ENCODE measurements around the gene SAMD15. TPM values are rescaled to one million over a fixed set of nuclear protein-coding genes. Genes with fewer than 3 reads are reported as not detected.

SAMD15 gene
- total RNA-seq, 1 experiment from 2014 or later, result 2.0 TPM

Other genes with a start within 250 kb of the SAMD15 start
- gene ZDHHC22, start 235.6 kb upstream of the SAMD15 start, total RNA-seq (2014; rRNA removed; shearing (Covaris generic)), result not detected in 2 replicates
- not detected in 2 replicates for gene TMEM63C, start 195.6 kb upstream of the SAMD15 start, total RNA-seq (2014; rRNA removed; shearing (Covaris generic))
- not detected in 2 replicates for gene NGB, start 106.2 kb upstream of the SAMD15 start, total RNA-seq (2014; rRNA removed; shearing (Covaris generic))
- gene POMT2, start 56.5 kb upstream of the SAMD15 start, total RNA-seq (2014; rRNA removed; shearing (Covaris generic)), result 17.5 and 19.8 TPM in 2 replicates
- gene GSTZ1, start 56.3 kb upstream of the SAMD15 start, total RNA-seq (2014; rRNA removed; shearing (Covaris generic)), result 22.6 and 26.8 TPM in 2 replicates
- gene TMED8, start 285 bp upstream of the SAMD15 start, total RNA-seq (2014; rRNA removed; shearing (Covaris generic)), result 27.8 TPM in 2 replicates
- gene NOXRED1, start 46.1 kb downstream of the SAMD15 start, total RNA-seq (2014; rRNA removed; shearing (Covaris generic)), result 0.20 and 0.32 TPM in 2 replicates
- 17.9 and 21.1 TPM in 2 replicates for gene VIPAS39, start 80.2 kb downstream of the SAMD15 start, total RNA-seq (2014; rRNA removed; shearing (Covaris generic))
- 119 and 120 TPM in 2 replicates for gene AHSA1, start 80.7 kb downstream of the SAMD15 start, total RNA-seq (2014; rRNA removed; shearing (Covaris generic))
- 0.17 and 0.29 TPM in 2 replicates for gene ISM2, start 121.4 kb downstream of the SAMD15 start, total RNA-seq (2014; rRNA removed; shearing (Covaris generic))
- 9.6 and 11.6 TPM in 2 replicates for gene SPTLC2, start 239.3 kb downstream of the SAMD15 start, total RNA-seq (2014; rRNA removed; shearing (Covaris generic))

Measured in NCI-H460 (cell line).